Panc1 (cell line): ENCODE data around the gene PLIN5. TPM values are rescaled to one million over a fixed set of nuclear protein-coding genes. Genes with fewer than 3 reads are reported as not detected.

Experiments used
- ATAC-seq: fragments of 200-7000 bp; cut with Tn5 transposase; 2 replicates; pipeline ENCODE4 v1.9.1; 2020; ENCODE audit warnings: mild to moderate bottlenecking, moderate library complexity
- BruUV-seq: library from RNA; stranded (reverse); fragments of 400-500 nt; replicated peaks from 2 replicates; lab custom pipeline; 2021; lab: Mats Ljungman, UMichigan
- CTCF ChIA-PET: fragments of 300-600 bp; sonication (Branson Sonifier 250); formaldehyde crosslinking; loops from one replicate; lab custom pipeline; 2022; ENCODE audit warnings: antibody characterized with exemption; lab: Charles Lee
- POLR2A ChIA-PET: fragments of 300-600 bp; sonication (Branson Sonifier 250); formaldehyde crosslinking; loops from one replicate; lab custom pipeline; 2022; ENCODE audit warnings: antibody characterized with exemption; lab: Charles Lee
- DNase-seq: peaks from one replicate; pipeline ENCODE4 v3.0.0-alpha.2; 2010; ENCODE audit warnings: low read depth, low spot score
- H3K27ac ChIP-seq: 2 replicates; pipeline ENCODE4 v1.5.1; 2011; ENCODE audit warnings: mild to moderate bottlenecking, low read length, inconsistent platforms
- H3K27me3 ChIP-seq: fragments of 200-500 bp; sonication (Bioruptor generic); 2 replicates; pipeline ENCODE4 v1.6.0; 2014; ENCODE audit warnings: low read length, inconsistent platforms; ENCODE audit not compliant: control insufficient read depth, insufficient read depth
- H3K36me3 ChIP-seq: fragments of 200-500 bp; sonication (Bioruptor generic); 2 replicates; pipeline ENCODE4 v1.5.1; 2014; ENCODE audit warnings: inconsistent platforms, mild to moderate bottlenecking, low read length, moderate library complexity; ENCODE audit not compliant: control insufficient read depth, insufficient read depth
- H3K4me1 ChIP-seq: 2 replicates; pipeline ENCODE4 v1.5.1; 2011; ENCODE audit warnings: inconsistent platforms, mild to moderate bottlenecking, low read length, moderate library complexity; ENCODE audit not compliant: control insufficient read depth, insufficient read depth
- H3K4me3 ChIP-seq, 2 experiments: 2 replicates each; pipeline ENCODE4 v1.5.1; 2011 to 2012; ENCODE audit warnings: low read depth in 2 of 2, low read length in 2 of 2, mild to moderate bottlenecking in 2 of 2, inconsistent platforms in 1 of 2, moderate library complexity in 1 of 2
- H3K9me3 ChIP-seq: fragments of 200-500 bp; sonication (Bioruptor generic); 2 replicates; pipeline ENCODE4 v1.5.1; 2014; ENCODE audit warnings: low read depth, mild to moderate bottlenecking, inconsistent platforms, low read length, moderate library complexity; ENCODE audit not compliant: control insufficient read depth, insufficient read depth
- CTCF ChIP-seq: fragments of 450-650 bp; IDR thresholded peaks from 2 replicates; pipeline ENCODE4 v1.5.1; 2017; ENCODE audit warnings: mild to moderate bottlenecking
- POLR2AphosphoS5 ChIP-seq: IDR thresholded peaks from 2 replicates; pipeline ENCODE4 v1.6.1; 2012; ENCODE audit warnings: mild to moderate bottlenecking, low read depth, low read length, moderate library complexity
- REST ChIP-seq, 2 experiments: IDR thresholded peaks; 2 replicates each; pipeline ENCODE4 v1.6.1; 2011 to 2012; ENCODE audit warnings: low read depth in 2 of 2, control low read depth in 1 of 2, low read length in 1 of 2, mild to moderate bottlenecking in 1 of 2, moderate library complexity in 1 of 2; ENCODE audit not compliant: insufficient read depth in 1 of 2
- SIN3A ChIP-seq: IDR thresholded peaks from 2 replicates; pipeline ENCODE4 v1.6.1; 2012; ENCODE audit warnings: low read depth, mild to moderate bottlenecking, low read length, moderate library complexity, borderline replicate concordance; ENCODE audit not compliant: insufficient read depth
- TCF7L2 ChIP-seq: IDR thresholded peaks from 2 replicates; pipeline ENCODE4 v1.6.1; 2011; ENCODE audit warnings: mild to moderate bottlenecking, low read depth, low read length, inconsistent platforms
- in situ Hi-C: cut with HindIII; loops from 2 replicates; pipeline ENCODE4 v1.10.0; 2016; ENCODE audit warnings: low sequenced_read_pairs, low pct_unique_long_range_greater_than_20kb
- intact Hi-C: fragments of 100-400 bp; cut with micrococcal nuclease; formaldehyde crosslinking; loops from one replicate; pipeline ENCODE4 v1.10.0; 2022; ENCODE audit not compliant: unreplicated experiment
- total RNA-seq: library from RNA; stranded (reverse); gene quantifications from one replicate; pipeline ENCODE4 v1.2.1, GENCODE V29; 2021; ENCODE audit not compliant: unreplicated experiment

Gene PLIN5
- total RNA-seq, 1 experiment from 2014 or later, result 0.64 TPM

GRCh38 chr19:4576016-4576933, 41.3 kb upstream of the PLIN5 start:
- no peak overlapping the region for H3K4me3 ChIP-seq
- ChIA-PET POLR2A (no interaction called here), CTCF (interaction anchor here (0.9 to 1.7 kb wide), 2 partner anchors 10 to 57 kb away, joined by 3 to 9 read pairs; no protein-coding TSS in a partner anchor)
- ATAC-seq (peak; percentile 58), DNase-seq (no peak)
- in situ Hi-C loops (no loop called here), intact Hi-C loops (loop anchor here (5.0 kb wide), 1 partner anchor 61 kb away; the partner anchor contains the start of gene TNFAIP8L1)
- TF ChIP-seq REST (IDR thresholded peaks at IDR 0.05; ENCODE audit: insufficient read depth in 1 of 2, low read depth in 2 of 2, low read length in 1 of 2), result no peak
- no peak for TF ChIP-seq POLR2AphosphoS5
- TF ChIP-seq CTCF, result peak; percentile 86
- TF ChIP-seq TCF7L2, result no peak
- no peak for TF ChIP-seq SIN3A
- no peaks in the 10 kb centered on the region for H3K9me3 ChIP-seq
- no peak overlapping the region; the same call in 1 of the 2 replicates for H3K27ac ChIP-seq
- no peaks in the 10 kb centered on the region; the same call in 1 of the 2 replicates for H3K36me3 ChIP-seq
- BruUV-seq, result no TSS peak
- no peaks in the 10 kb centered on the region for H3K27me3 ChIP-seq
- peaks cover 14% of the 10 kb centered on the region for H3K4me1 ChIP-seq

- in situ Hi-C loops (no loop called here), intact Hi-C loops (loop anchor here (5.0 kb wide), 1 partner anchor 62 kb away; the partner anchor contains the start of gene TNFAIP8L1)
- H3K36me3 ChIP-seq, result no peaks in the 10 kb centered on the region; the same call in 1 of the 2 replicates
- POLR2A ChIA-PET, result no interaction called here
- ATAC-seq, result peak; percentile 81
- DNase-seq, result no peak
- TF ChIP-seq POLR2AphosphoS5, result no peak
- no peaks in the 10 kb centered on the region for H3K9me3 ChIP-seq
- H3K4me1 ChIP-seq, result peaks cover 14% of the 10 kb centered on the region
- H3K27ac ChIP-seq, result peak overlapping the region; percentile 69
- H3K27me3 ChIP-seq, result no peaks in the 10 kb centered on the region
- no TSS peak for BruUV-seq
- H3K4me3 ChIP-seq, result 0 out of 4 replicates have a peak overlapping the region, but pooled peaks of 1 of the 2 experiments have one; percentile 5
- CTCF ChIA-PET, result interaction anchor here (1.7 kb wide), 1 partner anchor 9 kb away, joined by 9 read pairs; no protein-coding TSS in a partner anchor
Observed at GRCh38 chr19:4575267-4576015, 40.4 kb upstream of the PLIN5 start.
